NCI-H446 treated with DMSO at 0.1 percent for 48 hours (cell line): Measurements from ENCODE around the gene TCTN3.
"Not testable (repeated sequence)": the region's sequence is repeated elsewhere in the genome, so short reads cannot be mapped to it uniquely, and the experiment has no call there.

Source experiments
- DNase-seq: peaks from one replicate; lab custom pipeline; 2025; lab: John Stamatoyannopoulos, UW

The TCTN3 gene

GRCh38 chr10:95626500-95626899, 67.2 kb downstream of the TCTN3 start:
- DNase-seq, result no peak

GRCh38 chr10:95620415-95620814, 73.3 kb downstream of the TCTN3 start:
- DNase-seq, result not testable (repeated sequence)

- DNase-seq, result no peak
Observed at GRCh38 chr10:95618101-95618500, 75.6 kb downstream of the TCTN3 start.

GRCh38 chr10:95616446-95616845, 77.3 kb downstream of the TCTN3 start:
- DNase-seq, result no peak
